Stimulated activated naive CD8-positive, alpha-beta T cell treated with anti-CD3 and anti-CD28 coated beads, Interleukin-15, Interleukin-2, amounts not matched to agents 100 U/mL and 50 U/mL, for 24 hours (primary cell): Measurements from ENCODE around the gene KIF26A.

ENCODE experiments used
- ATAC-seq: fragments of 150-1000 bp; cut with Tn5 transposase; one replicate; pipeline ENCODE4 v1.10.0; 2021
- DNase-seq: peaks from one replicate; pipeline ENCODE4 v3.0.0; 2021

The KIF26A gene

GRCh38 chr14:104157016-104157928, 18.9 kb downstream of the KIF26A start:
- no peak for ATAC-seq

GRCh38 chr14:104158827-104159798, 20.7 kb downstream of the KIF26A start:
- DNase-seq (no peak), ATAC-seq (no peak)

More at GRCh38 chr14:104157016-104157928, 18.9 kb downstream of the KIF26A start:
- no peak for DNase-seq

GRCh38 chr14:104159990-104160389, 21.6 kb downstream of the KIF26A start:
- DNase-seq (no peak), ATAC-seq (no peak)

GRCh38 chr14:104161602-104162367, 23.4 kb downstream of the KIF26A start:
- no peak for DNase-seq
- ATAC-seq = no peak

GRCh38 chr14:104162495-104162894, 24.1 kb downstream of the KIF26A start:
- DNase-seq (no peak), ATAC-seq (no peak)

- no peak for ATAC-seq
- DNase-seq = no peak
Measured at GRCh38 chr14:104163541-104163940, 25.2 kb downstream of the KIF26A start.

GRCh38 chr14:104164041-104164440, 25.7 kb downstream of the KIF26A start:
- DNase-seq (no peak), ATAC-seq (no peak)

GRCh38 chr14:104164512-104164911, 26.1 kb downstream of the KIF26A start:
- DNase-seq (no peak), ATAC-seq (no peak)

- no peak for ATAC-seq
Measured at GRCh38 chr14:104166698-104167097, 28.3 kb downstream of the KIF26A start.

GRCh38 chr14:104168603-104169002, 30.2 kb downstream of the KIF26A start:
- DNase-seq (no peak), ATAC-seq (no peak)

More at GRCh38 chr14:104166698-104167097, 28.3 kb downstream of the KIF26A start:
- DNase-seq = no peak

- ATAC-seq (no peak), DNase-seq (no peak)
Measured at GRCh38 chr14:104169005-104169698, 30.8 kb downstream of the KIF26A start.

- no peak for ATAC-seq
Measured at GRCh38 chr14:104169699-104170479, 31.5 kb downstream of the KIF26A start.

GRCh38 chr14:104171029-104171697, 32.8 kb downstream of the KIF26A start:
- ATAC-seq (no peak), DNase-seq (no peak)

More at GRCh38 chr14:104169699-104170479, 31.5 kb downstream of the KIF26A start:
- no peak for DNase-seq

- no peak for ATAC-seq
- DNase-seq = no peak
Measured at GRCh38 chr14:104171895-104172294, 33.5 kb downstream of the KIF26A start.

- no peak for ATAC-seq
Measured at GRCh38 chr14:104172349-104172748, 34.0 kb downstream of the KIF26A start.

GRCh38 chr14:104172880-104173279, 34.5 kb downstream of the KIF26A start:
- DNase-seq = no peak
- no peak for ATAC-seq

More at GRCh38 chr14:104172349-104172748, 34.0 kb downstream of the KIF26A start:
- no peak for DNase-seq

GRCh38 chr14:104174051-104174450, 35.7 kb downstream of the KIF26A start:
- DNase-seq (no peak), ATAC-seq (no peak)

- DNase-seq (no peak), ATAC-seq (no peak)
Measured at GRCh38 chr14:104175041-104175440, 36.7 kb downstream of the KIF26A start.

GRCh38 chr14:104175811-104176210, 37.4 kb downstream of the KIF26A start:
- DNase-seq (no peak), ATAC-seq (no peak)

- DNase-seq (no peak), ATAC-seq (no peak)
Measured at GRCh38 chr14:104176611-104177010, 38.2 kb downstream of the KIF26A start.
